Stimulated activated CD4-positive, alpha-beta T cell treated with anti-CD3 and anti-CD28 coated beads, Interleukin-1b, Interleukin-23, amount 100 ng/mL, for 1 hour (primary cell): ENCODE data around the gene MYB.
"Not testable (repeated sequence)": the region's sequence is repeated elsewhere in the genome, so short reads cannot be mapped to it uniquely, and the experiment has no call there.

Experiments used
- DNase-seq, 2 donors: peaks; one replicate each; pipeline ENCODE4 v3.0.0-alpha.2; 2020; ENCODE audit warnings: low read depth in 2 of 2

MYB gene

GRCh38 chr6:135222623-135223022 lies 41.5 kb downstream of the MYB start:
- DNase-seq: no peak

- no peak for DNase-seq
Observed at GRCh38 chr6:135224037-135224647, 43.0 kb downstream of the MYB start.

DNA sequence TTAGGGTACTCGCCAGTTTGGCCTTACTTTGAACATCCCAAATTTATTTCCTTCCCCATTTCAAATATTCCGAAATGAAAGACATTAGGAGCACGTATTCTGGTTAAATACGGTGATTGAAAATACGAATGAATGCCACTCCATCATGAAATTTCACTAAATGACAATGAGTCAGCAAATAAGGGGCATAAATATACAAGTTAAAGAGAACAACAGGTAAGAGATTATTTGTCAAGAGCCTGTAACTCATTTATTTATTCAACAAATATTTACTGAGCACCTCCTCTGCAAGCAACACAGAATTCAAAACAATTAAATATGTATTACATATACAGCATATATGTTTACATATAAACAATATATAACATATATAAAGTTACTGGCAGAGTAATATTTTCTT lies 44.8 kb downstream of the MYB start:
- DNase-seq: no peak

DNA sequence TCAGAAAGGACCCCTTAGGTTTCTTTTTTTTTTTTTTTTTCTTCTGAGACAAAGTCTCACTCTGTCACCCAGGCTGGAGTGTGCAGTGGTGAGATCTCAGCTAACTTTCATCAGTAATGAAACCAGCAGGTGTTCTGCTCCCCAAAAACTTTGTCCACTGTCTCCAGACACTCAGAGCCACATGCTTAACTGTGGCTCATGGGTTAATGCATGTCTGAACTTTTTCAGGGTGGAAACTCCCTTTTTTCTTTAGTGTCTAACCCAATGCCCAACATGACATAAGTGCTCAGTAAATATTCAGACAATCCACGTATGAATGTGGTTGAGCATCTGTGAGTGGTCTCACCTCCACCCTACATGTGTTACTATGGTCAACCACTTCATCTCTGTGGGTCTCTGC lies 45.4 kb downstream of the MYB start:
- no peak for DNase-seq

GRCh38 chr6:135227349-135227748 lies 46.2 kb downstream of the MYB start:
- no peak for DNase-seq

GRCh38 chr6:135227758-135228157 lies 46.6 kb downstream of the MYB start:
- no peak for DNase-seq

GRCh38 chr6:135228486-135228885 lies 47.4 kb downstream of the MYB start:
- no peak for DNase-seq

DNA sequence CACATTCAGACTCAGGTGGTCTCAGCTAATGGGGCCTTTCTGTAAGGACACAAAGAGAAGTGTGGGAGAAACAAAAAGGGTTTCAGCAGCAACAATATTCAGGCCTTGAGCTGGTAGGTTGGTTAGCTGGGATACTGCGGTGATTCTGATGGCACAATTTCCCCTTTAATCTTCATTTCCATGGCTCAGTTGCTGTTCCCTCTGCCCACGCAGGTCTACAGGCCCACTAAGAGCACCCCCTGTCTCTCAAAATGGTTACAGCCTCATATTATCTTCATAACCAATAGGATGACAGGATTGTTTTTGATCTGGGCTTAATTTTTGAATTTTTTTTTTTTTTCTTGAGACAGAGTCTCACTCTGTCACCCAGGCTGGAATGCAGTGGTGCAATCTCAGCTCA lies 48.9 kb downstream of the MYB start:
- no peak for DNase-seq

DNA sequence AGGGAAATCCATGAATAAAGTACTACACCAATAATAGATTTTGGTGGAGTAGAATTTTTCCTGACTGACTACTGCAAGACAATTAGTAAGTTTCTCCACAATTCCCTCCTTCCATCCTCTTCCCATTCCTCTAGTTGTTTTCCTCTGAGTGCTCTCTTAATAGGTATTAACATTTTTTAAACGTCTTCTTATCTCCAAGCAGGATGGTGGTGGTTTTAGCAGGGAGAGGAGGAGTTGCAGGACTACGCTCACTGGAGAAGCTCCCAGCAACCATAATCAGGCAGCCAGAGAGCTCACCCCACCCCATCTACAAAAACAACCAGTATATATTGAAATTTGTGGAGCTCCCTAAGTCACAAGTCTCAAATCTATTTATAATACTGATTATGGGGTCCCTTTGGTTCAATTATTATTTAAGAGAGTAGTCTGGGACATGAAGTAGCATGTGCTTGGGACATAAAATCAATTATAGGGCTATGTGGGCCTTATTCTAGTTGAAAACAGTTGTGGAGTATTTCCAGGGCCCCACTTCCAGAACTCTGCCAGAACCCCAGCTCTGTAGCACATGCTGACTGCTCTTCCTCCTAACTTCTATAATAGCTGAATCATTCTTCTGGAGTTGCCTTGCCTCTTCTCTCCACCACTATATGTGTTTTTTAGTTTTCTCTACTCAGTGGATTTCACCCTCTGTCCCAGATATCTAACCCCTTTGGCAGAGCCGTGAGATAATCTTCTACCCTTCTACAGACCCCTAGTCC lies 49.8 kb downstream of the MYB start:
- no peak for DNase-seq

GRCh38 chr6:135231469-135231844 lies 50.3 kb downstream of the MYB start:
- no peak for DNase-seq

GRCh38 chr6:135233686-135234491 lies 52.8 kb downstream of the MYB start:
- no peak for DNase-seq

DNA sequence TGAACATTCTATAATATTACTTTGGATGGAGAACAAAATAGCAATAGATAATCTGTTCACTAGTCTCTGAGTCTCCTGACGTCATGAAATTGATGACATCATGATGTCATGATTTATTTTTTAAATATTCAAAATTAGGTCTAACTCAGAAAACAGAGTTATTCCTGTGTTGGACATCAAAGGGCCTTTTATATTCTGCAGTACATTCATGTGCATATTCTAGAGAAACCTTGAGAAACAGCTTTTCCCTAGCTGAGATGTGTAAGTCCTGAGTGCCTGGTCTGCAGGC lies 53.3 kb downstream of the MYB start:
- DNase-seq: no peak

DNA sequence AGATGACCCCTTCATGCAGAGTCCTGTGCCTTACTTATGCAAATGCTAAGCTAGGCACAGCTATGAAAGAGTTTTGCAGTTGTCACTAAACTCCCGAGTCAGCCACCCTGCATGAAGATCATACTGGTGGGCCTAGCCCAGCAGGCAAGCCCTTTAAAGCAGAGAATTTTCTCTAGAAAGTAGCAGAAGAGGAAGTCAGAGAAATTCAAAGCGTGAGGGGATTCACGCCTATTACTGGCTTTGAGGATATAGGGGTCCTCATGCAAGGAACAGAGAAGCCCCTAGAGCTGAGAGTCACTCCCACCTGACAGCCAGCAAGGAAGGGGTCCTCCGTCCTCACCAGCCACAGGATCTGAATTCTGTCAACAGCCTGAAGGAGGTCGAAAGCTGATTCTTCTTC lies 54.6 kb downstream of the MYB start:
- DNase-seq: no peak

DNA sequence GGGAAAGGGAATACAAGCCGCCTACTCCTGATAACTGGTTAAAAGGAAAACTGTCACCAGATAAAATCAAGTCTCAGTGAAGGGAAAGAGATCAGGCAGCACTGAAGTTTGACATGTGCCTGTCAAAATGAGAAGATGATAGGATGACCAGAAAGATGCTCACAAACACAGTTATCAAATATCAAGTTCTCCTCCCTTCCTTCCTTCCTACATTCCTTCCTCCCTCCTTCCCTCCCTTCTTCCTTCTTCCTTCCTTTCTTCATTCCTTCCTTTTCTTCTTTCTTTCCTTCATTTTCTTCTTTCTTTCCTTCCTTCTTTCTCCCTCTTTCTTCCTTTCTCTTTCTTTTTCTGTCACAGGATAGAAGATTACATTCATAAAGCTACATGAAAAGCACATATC lies 55.2 kb downstream of the MYB start:
- DNase-seq: no peak

DNA sequence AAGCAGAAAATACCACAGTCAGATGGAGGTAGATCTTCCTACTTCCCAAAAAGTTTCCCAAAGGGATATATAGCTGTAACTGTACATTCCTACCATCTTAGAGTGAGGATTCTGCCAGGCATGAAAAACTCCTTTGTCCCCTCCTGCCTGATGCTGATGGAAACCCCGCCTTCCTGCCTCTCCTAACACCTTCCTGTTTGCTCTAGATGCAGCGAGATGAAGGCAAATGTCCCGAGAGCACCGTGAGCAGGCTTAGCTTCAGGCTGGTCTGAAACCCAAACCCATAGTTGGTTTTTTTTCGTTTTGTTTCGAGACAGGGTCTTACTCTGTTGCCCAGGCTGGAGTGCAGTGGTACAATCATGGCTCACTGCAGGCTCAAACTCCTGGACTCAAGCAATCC lies 55.6 kb downstream of the MYB start:
- DNase-seq: no peak

DNA sequence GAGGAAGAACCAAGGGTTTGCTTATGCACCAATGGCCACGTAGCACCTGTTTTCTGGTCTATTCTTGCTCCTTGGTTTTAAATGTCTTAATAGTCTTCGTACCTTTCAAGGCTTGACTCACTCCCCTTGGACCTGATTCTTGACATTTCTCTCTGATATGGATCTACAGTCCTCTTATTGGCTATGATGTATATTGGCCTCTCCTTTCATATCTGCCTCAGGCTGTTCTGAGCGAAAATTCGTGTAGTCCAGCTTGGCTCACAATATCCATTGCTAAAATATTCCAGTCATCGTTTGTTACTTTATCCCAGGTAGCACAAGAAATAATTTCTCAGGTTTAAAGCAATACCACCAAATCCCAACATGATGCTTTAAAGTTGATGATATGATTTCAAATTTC lies 59.6 kb downstream of the MYB start:
- DNase-seq: no peak

DNA sequence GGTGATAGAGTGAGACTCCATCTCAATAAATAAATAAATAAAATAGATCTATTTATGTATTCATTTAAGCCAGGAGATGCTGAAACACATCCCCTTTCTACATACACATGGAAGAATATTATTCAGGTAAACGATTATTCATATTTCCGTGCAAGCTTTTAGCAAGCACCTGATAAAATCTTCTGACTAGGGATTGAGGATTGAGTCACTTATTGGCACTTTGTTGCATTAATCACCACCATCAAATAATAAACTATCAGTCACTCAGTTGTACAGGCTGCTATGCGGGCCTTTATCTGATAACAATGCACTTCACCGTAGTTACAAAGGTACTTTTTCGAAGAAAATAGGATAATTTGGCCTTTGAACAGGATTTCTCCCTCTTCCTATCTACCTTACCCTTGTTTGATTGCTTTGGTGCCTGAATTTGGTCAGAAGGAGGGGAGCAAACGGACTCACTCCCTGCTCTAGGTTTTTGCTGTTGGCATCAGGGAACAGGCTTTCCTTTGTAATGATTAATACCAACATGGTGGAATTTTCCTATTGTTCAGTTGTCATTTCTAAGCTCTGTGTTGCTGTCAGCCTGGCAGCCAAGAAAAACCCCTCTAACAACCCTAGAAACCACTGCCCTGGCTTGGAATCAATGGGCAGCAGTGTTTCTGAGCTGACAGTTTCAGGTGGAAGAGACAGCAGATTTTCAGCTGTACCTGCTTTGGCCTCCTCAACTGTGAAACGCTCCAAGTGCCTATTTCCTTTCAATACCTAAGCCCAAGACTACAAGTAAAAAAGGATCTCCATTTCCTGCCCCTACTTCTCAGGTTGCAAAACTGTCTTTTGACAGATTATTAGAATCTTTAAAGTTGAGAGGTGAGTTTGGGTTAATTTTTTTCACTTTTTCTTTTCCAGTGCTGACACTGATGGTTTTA lies 63.0 kb downstream of the MYB start:
- DNase-seq: no peak

- DNase-seq: no peak
Observed at GRCh38 chr6:135244805-135245204, 63.7 kb downstream of the MYB start.

GRCh38 chr6:135246412-135247012 lies 65.4 kb downstream of the MYB start:
- DNase-seq: not testable (repeated sequence)

- no peak for DNase-seq
Observed at GRCh38 chr6:135250234-135250633, 69.1 kb downstream of the MYB start.

- no peak for DNase-seq
Observed at GRCh38 chr6:135250751-135251497, 69.8 kb downstream of the MYB start.
